Mesodermal cell (in vitro differentiated cells): ENCODE measurements around the gene UFD1.

Source experiments
- H3K27ac ChIP-seq: 2 replicates; pipeline ENCODE4 v1.7.0; 2013; ENCODE audit warnings: mild to moderate bottlenecking, low read depth, low read length, moderate library complexity; ENCODE audit not compliant: severe bottlenecking
- H3K36me3 ChIP-seq: 2 replicates; pipeline ENCODE4 v1.7.1; 2013; ENCODE audit warnings: mild to moderate bottlenecking, low read length, moderate library complexity; ENCODE audit not compliant: control insufficient read depth, insufficient read depth
- H3K4me1 ChIP-seq: one replicate; pipeline ENCODE4 v1.7.1; 2013; ENCODE audit warnings: mild to moderate bottlenecking, low read length; ENCODE audit not compliant: insufficient read depth, control insufficient read depth, poor library complexity, severe bottlenecking
- H3K4me3 ChIP-seq: 2 replicates; pipeline ENCODE4 v1.7.0; 2013; ENCODE audit warnings: low read length, control low read depth, mild to moderate bottlenecking; ENCODE audit not compliant: insufficient read depth, poor library complexity, severe bottlenecking; ENCODE audit errors: extremely low read depth
- H3K9me3 ChIP-seq: 2 replicates; pipeline ENCODE4 v1.7.1; 2013; ENCODE audit warnings: mild to moderate bottlenecking, low read length, moderate library complexity; ENCODE audit not compliant: control insufficient read depth
- WGBS, 2 experiments: methylation state at CpG; one replicate each; pipeline ENCODE4 v1.1.5; 2013; ENCODE audit warnings: missing lambda C conversion rate in 2 of 2; ENCODE audit not compliant: insufficient coverage in 2 of 2; 5-methylcytosine and 5-hydroxymethylcytosine counted together

Gene UFD1

GRCh38 chr22:19419464-19420178 lies 59.4 kb downstream of the UFD1 start:
- no peak overlapping the region for H3K4me3 ChIP-seq
- H3K27ac ChIP-seq = no peak overlapping the region
- 88 to 92% methylated on average over 1 of the region's 5 CpGs for WGBS, 2 experiments
- no peaks in the 10 kb centered on the region for H3K9me3 ChIP-seq
- peaks cover 19% of the 10 kb centered on the region for H3K4me1 ChIP-seq
- peaks cover 11% of the 10 kb centered on the region for H3K36me3 ChIP-seq

- no peak overlapping the region for H3K27ac ChIP-seq
Measured at GRCh38 chr22:19419086-19419463, 59.9 kb downstream of the UFD1 start.

DNA sequence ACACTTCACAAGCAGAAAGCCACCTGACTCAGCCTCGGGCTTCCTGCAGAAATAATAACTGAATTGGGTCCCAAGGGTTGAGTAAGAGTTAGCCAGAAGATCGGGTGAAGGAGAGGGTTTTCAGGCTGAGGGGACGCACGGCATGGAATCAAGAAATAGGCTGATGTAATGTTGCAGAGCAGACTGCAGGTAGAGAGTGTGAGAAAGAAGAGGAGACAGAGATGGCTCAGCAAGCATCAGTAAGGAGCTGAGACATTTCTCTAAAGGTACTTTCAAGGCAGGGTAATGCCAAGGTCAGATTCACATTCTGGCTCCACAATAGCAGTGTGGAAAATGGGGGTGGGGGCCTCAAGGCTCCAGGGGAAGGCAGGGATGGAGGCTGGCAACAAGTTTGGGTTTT lies 66.1 kb downstream of the UFD1 start:
- no peaks in the 10 kb centered on the region for H3K4me1 ChIP-seq
- H3K9me3 ChIP-seq = no peaks in the 10 kb centered on the region
- H3K4me3 ChIP-seq = no peak overlapping the region
- peaks cover 42% of the 10 kb centered on the region for H3K36me3 ChIP-seq
- WGBS, 2 experiments = 84 to 99% methylated on average over 4 of the region's 4 CpGs
- H3K27ac ChIP-seq = no peak overlapping the region

More at GRCh38 chr22:19419086-19419463, 59.9 kb downstream of the UFD1 start:
- peaks cover 16% of the 10 kb centered on the region for H3K4me1 ChIP-seq
- peaks cover 10% of the 10 kb centered on the region for H3K36me3 ChIP-seq
- 92 to 94% methylated on average over 5 of the region's 5 CpGs for WGBS, 2 experiments
- H3K4me3 ChIP-seq = no peak overlapping the region
- H3K9me3 ChIP-seq = no peaks in the 10 kb centered on the region

GRCh38 chr22:19412478-19412877 lies 66.5 kb downstream of the UFD1 start:
- H3K9me3 ChIP-seq = no peaks in the 10 kb centered on the region
- 96 to 98% methylated on average over 4 of the region's 4 CpGs for WGBS, 2 experiments
- peaks cover 42% of the 10 kb centered on the region for H3K36me3 ChIP-seq
- H3K27ac ChIP-seq = no peak overlapping the region
- no peaks in the 10 kb centered on the region for H3K4me1 ChIP-seq
- no peak overlapping the region for H3K4me3 ChIP-seq

DNA sequence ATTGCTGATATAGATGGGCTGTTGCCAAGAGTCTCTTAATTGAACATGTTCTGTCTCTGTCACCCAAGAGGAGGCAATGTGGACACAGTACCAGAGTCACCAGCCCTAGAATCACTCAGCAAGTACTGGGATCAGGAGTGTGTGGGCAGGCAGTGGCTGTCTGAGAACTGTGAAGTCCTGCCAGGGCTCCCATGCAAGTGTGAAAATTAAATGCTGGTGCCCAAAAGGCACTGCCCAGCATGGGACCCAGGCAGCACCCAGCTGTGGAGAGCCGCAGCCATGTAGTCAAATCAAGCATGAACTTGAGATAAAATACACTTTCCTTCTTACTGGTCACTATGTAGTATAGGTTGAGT lies 67.3 kb downstream of the UFD1 start:
- WGBS, 2 experiments = 100% methylated on average over 1 of the region's 1 CpG; no CpG with 5 or more reads in 1 of the 2 experiments
- H3K36me3 ChIP-seq = peaks cover 48% of the 10 kb centered on the region
- H3K4me1 ChIP-seq = no peaks in the 10 kb centered on the region

GRCh38 chr22:19410941-19411689 lies 67.9 kb downstream of the UFD1 start:
- no peaks in the 10 kb centered on the region for H3K4me1 ChIP-seq
- H3K9me3 ChIP-seq = no peaks in the 10 kb centered on the region
- no peak overlapping the region for H3K4me3 ChIP-seq
- peaks cover 53% of the 10 kb centered on the region for H3K36me3 ChIP-seq
- no peak overlapping the region for H3K27ac ChIP-seq
- WGBS, 2 experiments = 93 to 97% methylated on average over 4 to 6 of the region's 6 CpGs

More for the DNA sequence above, 67.3 kb downstream of the UFD1 start:
- Histone ChIP-seq H3K9me3 (no peaks in the 10 kb centered on the region), H3K27ac (no peak overlapping the region), H3K4me3 (no peak overlapping the region)

DNA sequence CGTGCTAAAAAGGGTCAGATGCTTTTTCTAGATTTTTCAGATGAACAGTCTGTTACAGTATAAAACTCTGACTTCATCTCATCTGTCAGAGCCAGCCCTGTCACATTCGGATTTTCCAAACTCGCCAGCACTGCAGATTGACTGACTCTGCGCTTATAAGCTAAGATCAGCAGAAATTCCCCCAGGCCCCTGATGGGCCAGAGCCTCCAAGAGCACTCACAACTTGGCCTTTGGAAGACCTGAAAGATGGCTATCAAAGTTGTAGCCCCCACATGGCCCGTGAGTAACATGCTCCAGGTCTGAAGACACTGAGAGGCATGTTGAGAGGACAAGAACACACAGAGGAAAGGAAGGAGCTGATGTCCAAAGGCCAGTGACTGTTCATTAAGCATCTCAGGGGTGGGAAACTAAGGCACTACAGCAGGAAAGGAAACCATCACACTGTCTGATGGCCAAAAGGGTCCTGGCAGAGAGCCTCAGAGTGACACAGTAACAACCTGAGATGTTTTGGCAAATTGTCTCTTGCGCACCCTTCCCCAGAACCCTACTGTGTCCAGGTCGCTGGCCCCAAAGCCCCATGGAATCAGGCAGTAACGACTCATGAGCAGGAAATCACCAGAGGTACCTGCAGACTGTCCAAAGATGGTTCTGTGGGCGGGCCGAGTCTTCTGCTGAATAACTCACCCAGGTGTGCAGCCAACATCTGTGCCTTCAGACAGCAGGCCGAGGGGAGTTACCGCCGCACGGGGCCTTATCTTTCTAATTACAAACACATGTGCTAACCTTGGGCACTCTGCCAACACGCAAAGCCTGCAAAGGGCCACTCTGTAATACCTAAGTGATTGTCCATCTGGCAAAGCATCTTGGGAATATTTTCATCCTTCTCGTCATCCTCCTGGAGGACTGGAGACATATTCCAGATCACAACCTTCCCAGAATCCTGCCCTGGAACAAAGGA lies 71.1 kb downstream of the UFD1 start:
- no peaks in the 10 kb centered on the region for H3K4me1 ChIP-seq
- H3K27ac ChIP-seq = no peak overlapping the region
- WGBS, 2 experiments = 94 to 96% methylated on average over 9 to 13 of the region's 16 CpGs
- peaks cover 72% of the 10 kb centered on the region for H3K36me3 ChIP-seq
- no peaks in the 10 kb centered on the region for H3K9me3 ChIP-seq
- H3K4me3 ChIP-seq = no peak overlapping the region

GRCh38 chr22:19406846-19407245 lies 72.1 kb downstream of the UFD1 start:
- peaks cover 73% of the 10 kb centered on the region for H3K36me3 ChIP-seq
- 100% methylated on average over 2 of the region's 4 CpGs; no CpG with 5 or more reads in 1 of the 2 experiments for WGBS, 2 experiments
- H3K4me3 ChIP-seq = no peak overlapping the region
- no peaks in the 10 kb centered on the region for H3K9me3 ChIP-seq
- H3K4me1 ChIP-seq = no peaks in the 10 kb centered on the region
- H3K27ac ChIP-seq = no peak overlapping the region

DNA sequence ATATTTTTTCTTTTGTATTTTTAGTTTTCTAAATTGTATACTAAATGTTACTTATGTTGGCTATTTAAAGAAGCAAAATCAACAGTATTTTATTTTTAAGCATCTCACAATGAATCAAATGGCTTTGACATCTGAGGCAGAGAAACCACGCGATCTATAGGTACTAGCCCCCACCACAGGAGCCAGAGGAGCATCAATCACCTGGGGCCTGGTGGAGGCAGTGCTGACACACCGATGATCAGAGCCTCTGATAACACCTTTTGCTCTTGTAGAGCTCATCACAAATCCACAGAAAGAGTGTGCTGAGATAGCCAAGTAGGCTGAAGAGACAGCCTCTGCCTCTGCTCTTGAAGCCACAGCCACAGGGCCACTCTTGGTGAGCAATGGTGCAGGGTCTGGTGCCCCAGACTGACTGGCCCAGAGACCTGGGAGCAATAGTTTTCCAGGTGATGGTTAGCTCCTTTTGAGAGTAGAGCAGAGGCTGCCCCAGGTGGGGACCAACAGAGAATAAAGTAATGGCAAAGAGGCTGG lies 72.6 kb downstream of the UFD1 start:
- Histone ChIP-seq H3K9me3 (no peaks in the 10 kb centered on the region), H3K4me3 (no peak overlapping the region), H3K27ac (no peak overlapping the region), H3K36me3 (peaks cover 74% of the 10 kb centered on the region), H3K4me1 (no peaks in the 10 kb centered on the region)
- WGBS, 2 experiments = 89 to 96% methylated on average over 3 of the region's 3 CpGs

DNA sequence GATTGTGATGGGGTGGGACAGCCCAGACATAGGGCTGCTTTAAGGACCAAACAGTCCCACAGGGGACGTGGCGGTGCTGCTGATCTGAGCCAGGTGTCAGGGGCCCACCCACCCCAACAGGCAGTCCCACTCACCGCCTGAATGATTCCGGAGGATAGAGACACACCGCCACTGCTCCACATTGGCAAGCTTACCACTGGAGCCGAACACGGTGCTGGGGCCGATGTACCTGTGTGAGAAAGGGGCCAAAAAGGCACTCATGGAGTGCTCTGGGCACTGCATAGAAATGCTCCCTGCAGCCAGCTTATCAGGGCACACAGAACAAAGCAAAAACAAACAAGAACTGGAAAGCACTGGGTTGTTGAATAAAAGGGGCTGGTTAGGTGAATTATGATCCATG lies 73.3 kb downstream of the UFD1 start:
- 88 to 96% methylated on average over 8 of the region's 8 CpGs for WGBS, 2 experiments
- Histone ChIP-seq H3K36me3 (peaks cover 77% of the 10 kb centered on the region), H3K4me1 (no peaks in the 10 kb centered on the region), H3K27ac (no peak overlapping the region), H3K9me3 (no peaks in the 10 kb centered on the region), H3K4me3 (no peak overlapping the region)
